OCI-LY3 (cell line): ENCODE data around the gene UST.

Source experiments
- H2AFZ ChIP-seq: fragments of 200-600, 300-600 bp; shearing (Covaris generic); 2 replicates; pipeline ENCODE4 v1.6.0; 2014; ENCODE audit warnings: antibody characterized with exemption, low read depth, low read length
- H3K27ac ChIP-seq: fragments of 200-600, 300-600 bp; sonication (generic); 2 replicates; pipeline ENCODE4 v1.5.1; 2014; ENCODE audit warnings: mild to moderate bottlenecking, low read length, moderate library complexity, mixed read lengths
- H3K27me3 ChIP-seq: fragments of 200-600, 300-600 bp; sonication (generic); 2 replicates; pipeline ENCODE4 v1.6.1; 2014; ENCODE audit warnings: low read depth, low read length, mixed read lengths
- H3K36me3 ChIP-seq: fragments of 200-600, 300-600 bp; sonication (generic); replicated peaks from 2 replicates; pipeline ENCODE3; 2014; ENCODE audit warnings: low read depth, low read length, mixed read lengths
- H3K4me1 ChIP-seq: fragments of 300-600, 200-600 bp; sonication (generic); 2 replicates; pipeline ENCODE4 v1.6.1; 2014; ENCODE audit warnings: low read length, mixed read lengths
- H3K4me2 ChIP-seq: fragments of 200-600, 300-600 bp; sonication (generic); 2 replicates; pipeline ENCODE4 v1.6.1; 2014; ENCODE audit warnings: low read length, mixed read lengths
- H3K4me3 ChIP-seq: fragments of 300-600, 200-600 bp; sonication (generic); 2 replicates; pipeline ENCODE4 v1.5.1; 2014; ENCODE audit warnings: antibody characterized with exemption, mild to moderate bottlenecking, low read length, moderate library complexity
- H3K79me2 ChIP-seq: fragments of 300-600, 200-600 bp; shearing (Covaris generic); 2 replicates; pipeline ENCODE4 v1.6.1; 2014; ENCODE audit warnings: mild to moderate bottlenecking, low read length, mixed read lengths
- H3K9ac ChIP-seq: fragments of 300-600, 200-600 bp; shearing (Covaris generic); 2 replicates; pipeline ENCODE4 v1.6.0; 2014; ENCODE audit warnings: mild to moderate bottlenecking, low read length, moderate library complexity
- H3K9me3 ChIP-seq: fragments of 200-600, 300-600 bp; shearing (Covaris generic); 2 replicates; pipeline ENCODE4 v1.6.1; 2014; ENCODE audit warnings: low read length, mixed read lengths; ENCODE audit not compliant: insufficient read depth
- H4K20me1 ChIP-seq: fragments of 200-600, 300-600 bp; sonication (generic); 2 replicates; pipeline ENCODE4 v1.6.1; 2016; ENCODE audit warnings: low read length, mixed read lengths; ENCODE audit not compliant: insufficient read depth
- EZH2phosphoT487 ChIP-seq: fragments of 200-600 bp; shearing (Covaris generic); IDR thresholded peaks from 2 replicates; pipeline ENCODE4 v1.6.1; 2018; ENCODE audit warnings: antibody characterized with exemption, mixed run types, low read depth
- TF ChIP-seq, protein P1 (sequence below): fragments of 200-600, 300-600 bp; sonication (generic); IDR thresholded peaks from 2 replicates; pipeline ENCODE4 v1.5.1; 2014; ENCODE audit warnings: antibody characterized with exemption, low read length, low read depth

The UST gene

DNA sequence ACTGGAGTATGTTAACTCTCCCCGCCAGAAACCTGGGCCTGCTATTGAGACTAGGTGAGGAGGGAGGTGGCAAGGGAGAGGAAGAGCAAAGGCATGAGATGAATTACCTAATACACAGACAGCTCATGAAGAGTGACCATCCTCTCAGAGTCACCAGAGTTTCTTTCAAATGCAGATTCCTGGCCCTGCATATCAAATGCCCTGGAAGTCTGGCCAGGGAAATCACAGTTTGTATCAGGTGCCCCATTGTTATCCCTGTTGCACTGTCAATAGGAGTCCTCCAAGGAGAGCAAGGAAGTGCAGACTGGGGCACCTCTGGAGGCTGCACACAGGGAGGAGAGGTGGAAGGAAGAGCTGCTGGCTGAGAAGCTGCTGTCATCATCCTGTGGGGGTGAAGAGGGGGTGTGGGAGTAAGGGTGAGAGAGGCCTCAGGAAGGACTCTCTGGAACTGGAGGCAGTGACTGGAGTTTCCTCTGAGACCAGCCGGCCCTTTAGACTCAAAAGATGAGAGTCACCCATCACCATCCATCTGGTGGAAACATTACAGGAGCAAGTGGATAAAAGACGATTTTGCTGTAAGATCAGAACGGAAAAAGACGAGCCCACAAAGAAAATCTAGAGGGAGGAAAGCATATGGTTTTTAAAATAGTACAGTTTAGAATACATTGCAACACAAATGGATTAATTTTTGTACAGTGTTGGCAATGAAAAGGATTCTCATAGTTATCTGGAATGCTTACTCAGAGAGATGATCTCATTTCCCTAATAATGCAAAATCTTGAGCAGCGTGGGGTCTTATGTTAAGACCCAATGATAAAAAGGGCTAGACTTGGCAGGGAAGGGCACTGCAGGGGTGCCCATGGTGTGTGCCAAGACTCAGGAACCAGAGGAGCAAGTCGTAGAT, 268.1 kb downstream of the UST start:
- no peaks in the 10 kb centered on the region for H3K36me3 ChIP-seq
- H3K27ac ChIP-seq, result no peak overlapping the region
- H3K9ac ChIP-seq, result no peak overlapping the region
- H2AFZ ChIP-seq, result no peak overlapping the region
- H3K4me2 ChIP-seq, result no peak overlapping the region
- H3K79me2 ChIP-seq, result no peaks in the 10 kb centered on the region
- no peaks in the 10 kb centered on the region for H3K9me3 ChIP-seq
- H3K4me1 ChIP-seq, result no peaks in the 10 kb centered on the region
- H3K27me3 ChIP-seq, result no peaks in the 10 kb centered on the region
- no peaks in the 10 kb centered on the region for H4K20me1 ChIP-seq
- H3K4me3 ChIP-seq, result no peak overlapping the region
- TF ChIP-seq, protein P1, sequence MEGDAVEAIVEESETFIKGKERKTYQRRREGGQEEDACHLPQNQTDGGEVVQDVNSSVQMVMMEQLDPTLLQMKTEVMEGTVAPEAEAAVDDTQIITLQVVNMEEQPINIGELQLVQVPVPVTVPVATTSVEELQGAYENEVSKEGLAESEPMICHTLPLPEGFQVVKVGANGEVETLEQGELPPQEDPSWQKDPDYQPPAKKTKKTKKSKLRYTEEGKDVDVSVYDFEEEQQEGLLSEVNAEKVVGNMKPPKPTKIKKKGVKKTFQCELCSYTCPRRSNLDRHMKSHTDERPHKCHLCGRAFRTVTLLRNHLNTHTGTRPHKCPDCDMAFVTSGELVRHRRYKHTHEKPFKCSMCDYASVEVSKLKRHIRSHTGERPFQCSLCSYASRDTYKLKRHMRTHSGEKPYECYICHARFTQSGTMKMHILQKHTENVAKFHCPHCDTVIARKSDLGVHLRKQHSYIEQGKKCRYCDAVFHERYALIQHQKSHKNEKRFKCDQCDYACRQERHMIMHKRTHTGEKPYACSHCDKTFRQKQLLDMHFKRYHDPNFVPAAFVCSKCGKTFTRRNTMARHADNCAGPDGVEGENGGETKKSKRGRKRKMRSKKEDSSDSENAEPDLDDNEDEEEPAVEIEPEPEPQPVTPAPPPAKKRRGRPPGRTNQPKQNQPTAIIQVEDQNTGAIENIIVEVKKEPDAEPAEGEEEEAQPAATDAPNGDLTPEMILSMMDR, result no peak
- no peak for TF ChIP-seq EZH2phosphoT487

DNA sequence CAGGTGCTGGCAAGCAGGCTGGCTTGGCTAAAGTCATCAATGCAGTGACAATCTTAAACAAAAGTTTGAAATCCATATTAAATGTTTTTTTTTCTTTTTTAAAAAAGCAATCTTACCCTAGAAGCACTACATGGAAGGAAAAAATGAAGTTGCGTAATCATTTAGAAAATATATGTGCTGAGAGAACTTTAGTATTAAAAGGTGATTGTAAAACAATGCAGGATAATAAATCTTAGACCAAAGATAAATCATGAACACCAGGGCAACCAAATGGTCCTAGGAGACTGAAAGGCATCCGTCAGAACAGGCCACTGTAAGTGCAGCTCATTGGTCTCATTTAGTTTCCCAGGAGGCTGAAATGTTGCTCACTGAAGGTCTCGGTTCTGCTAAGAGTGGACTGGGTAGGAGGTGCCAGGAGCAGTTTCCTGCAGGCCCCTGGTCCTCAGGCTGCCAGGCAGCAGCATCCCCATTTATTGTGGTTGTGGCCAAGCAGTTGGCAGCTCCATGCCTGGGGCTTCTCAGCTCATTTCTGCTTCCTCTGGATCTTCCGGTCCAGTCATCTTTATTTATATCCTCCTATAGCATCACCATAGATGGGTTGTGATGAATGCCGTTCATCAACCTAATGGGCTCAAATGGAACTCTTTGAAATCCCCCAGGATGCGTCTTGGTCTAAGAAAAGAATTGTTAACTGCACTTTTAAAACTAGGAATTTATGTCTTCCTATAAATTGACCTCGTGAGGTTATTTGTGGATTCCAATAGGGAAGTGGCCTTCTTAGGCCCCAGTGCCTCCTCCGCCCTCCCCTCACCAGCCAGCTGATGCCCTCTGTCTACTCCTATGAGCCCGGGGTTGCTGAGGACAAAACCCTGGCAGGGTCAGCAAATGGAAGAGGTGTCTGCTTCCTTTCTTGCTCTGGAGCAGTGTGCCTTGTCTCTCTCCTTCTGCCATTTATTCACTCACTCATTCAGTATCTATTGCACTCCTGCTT, 269.0 kb downstream of the UST start:
- Histone ChIP-seq H3K4me2 (no peak overlapping the region), H3K79me2 (no peaks in the 10 kb centered on the region), H3K27ac (no peak overlapping the region), H3K9me3 (no peaks in the 10 kb centered on the region), H3K9ac (no peak overlapping the region), H2AFZ (no peak overlapping the region), H3K4me1 (no peaks in the 10 kb centered on the region), H3K27me3 (no peaks in the 10 kb centered on the region), H3K4me3 (no peak overlapping the region), H3K36me3 (no peaks in the 10 kb centered on the region), H4K20me1 (no peaks in the 10 kb centered on the region)
- no peak for TF ChIP-seq EZH2phosphoT487
- TF ChIP-seq, protein P1, result no peak

DNA sequence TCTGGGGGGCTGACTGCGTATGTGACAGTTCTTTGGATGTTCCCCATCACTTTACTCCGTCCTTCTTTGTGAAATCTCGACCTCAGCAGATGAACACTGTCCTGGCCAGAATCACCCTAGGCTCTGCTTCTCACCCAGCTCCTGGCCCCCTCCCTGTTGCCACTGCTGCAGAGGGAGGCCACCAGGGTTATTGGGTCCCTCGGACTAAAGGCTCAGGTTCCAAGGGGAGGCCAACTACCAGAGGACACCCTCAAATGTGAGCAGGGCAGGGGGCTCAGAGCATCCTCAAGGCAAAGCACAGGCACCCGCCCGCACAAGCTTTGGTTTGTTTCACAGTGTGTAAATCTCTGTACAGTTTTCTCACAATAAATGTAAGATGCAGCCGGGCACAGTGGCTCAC, 269.9 kb downstream of the UST start:
- no peaks in the 10 kb centered on the region for H3K36me3 ChIP-seq
- no peaks in the 10 kb centered on the region for H3K4me1 ChIP-seq
- TF ChIP-seq EZH2phosphoT487, result no peak
- TF ChIP-seq, protein P1, result no peak
- H3K27ac ChIP-seq, result no peak overlapping the region
- H3K9ac ChIP-seq, result no peak overlapping the region
- H3K4me2 ChIP-seq, result no peak overlapping the region
- no peak overlapping the region for H3K4me3 ChIP-seq
- H3K9me3 ChIP-seq, result no peaks in the 10 kb centered on the region
- no peaks in the 10 kb centered on the region for H3K79me2 ChIP-seq
- no peak overlapping the region for H2AFZ ChIP-seq
- no peaks in the 10 kb centered on the region for H4K20me1 ChIP-seq
- H3K27me3 ChIP-seq, result no peaks in the 10 kb centered on the region

DNA sequence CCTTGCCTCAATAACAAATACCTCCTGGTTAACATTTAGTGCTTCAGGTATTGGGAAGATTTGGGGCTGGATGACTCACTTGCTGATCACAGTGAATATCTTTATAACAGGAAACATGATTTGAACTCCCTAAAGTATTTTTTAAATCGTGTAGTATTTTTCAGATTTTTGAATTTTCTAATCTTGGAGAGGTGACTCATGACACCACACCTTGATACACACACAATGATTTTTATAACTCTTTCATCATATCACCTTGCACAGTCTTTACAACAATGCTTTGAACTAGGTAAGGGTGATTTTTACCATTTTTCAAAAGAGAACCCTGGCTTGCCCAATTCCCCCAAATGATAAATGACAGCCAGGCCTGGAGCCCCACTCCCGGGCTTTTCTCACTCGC, 273.5 kb downstream of the UST start:
- Histone ChIP-seq H3K27ac (no peak overlapping the region), H4K20me1 (no peaks in the 10 kb centered on the region), H2AFZ (no peak overlapping the region), H3K79me2 (no peaks in the 10 kb centered on the region), H3K9ac (no peak overlapping the region), H3K4me2 (no peak overlapping the region), H3K4me3 (no peak overlapping the region), H3K9me3 (no peaks in the 10 kb centered on the region), H3K4me1 (no peaks in the 10 kb centered on the region), H3K27me3 (no peaks in the 10 kb centered on the region), H3K36me3 (peaks cover 22% of the 10 kb centered on the region)
- TF ChIP-seq EZH2phosphoT487, result no peak
- TF ChIP-seq, protein P1, result no peak
